NCI-H748 (cell line): ENCODE measurements around the gene IKZF5.

Experiments used
- DNase-seq: peaks from one replicate; lab custom pipeline; 2025; ENCODE audit not compliant: unreplicated experiment; lab: John Stamatoyannopoulos, UW

The IKZF5 gene

GRCh38 chr10:123008355-123009104 lies at the start of gene IKZF5, which contains the start of gene ACADSB:
TSS of gene IKZF5 (minus strand) at chr10:123008795. CDS start at chr10:122998625, 10,170 bp downstream.
TSS of gene ACADSB (plus strand) at chr10:123009006. CDS start at chr10:123009030, 24 bp downstream.
- peak; percentile 95 for DNase-seq

DNA sequence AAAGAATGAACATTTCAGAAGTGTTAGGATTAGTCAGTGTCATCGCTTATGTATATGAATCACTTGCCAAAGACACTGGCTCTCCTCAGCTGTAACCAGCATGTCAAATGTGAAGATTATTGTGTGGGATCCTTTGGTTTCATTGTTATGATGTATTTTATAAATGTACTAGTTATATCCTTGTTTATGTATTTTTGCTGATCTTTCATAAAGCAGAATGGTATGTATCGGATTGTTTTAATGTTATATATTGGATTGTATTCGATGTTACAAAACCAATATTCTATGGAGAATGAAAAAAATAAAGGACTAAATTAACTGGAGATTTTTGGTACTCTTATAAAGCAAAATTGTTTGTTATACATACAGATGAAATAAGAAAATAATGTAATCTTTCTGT lies 49.4 kb upstream of the IKZF5 start:
- no peak for DNase-seq

- no peak for DNase-seq
Measured at GRCh38 chr10:123045961-123046731, 37.6 kb upstream of the IKZF5 start.

- DNase-seq, result peak; percentile 76
Measured at GRCh38 chr10:123044391-123044790, 35.8 kb upstream of the IKZF5 start.

DNA sequence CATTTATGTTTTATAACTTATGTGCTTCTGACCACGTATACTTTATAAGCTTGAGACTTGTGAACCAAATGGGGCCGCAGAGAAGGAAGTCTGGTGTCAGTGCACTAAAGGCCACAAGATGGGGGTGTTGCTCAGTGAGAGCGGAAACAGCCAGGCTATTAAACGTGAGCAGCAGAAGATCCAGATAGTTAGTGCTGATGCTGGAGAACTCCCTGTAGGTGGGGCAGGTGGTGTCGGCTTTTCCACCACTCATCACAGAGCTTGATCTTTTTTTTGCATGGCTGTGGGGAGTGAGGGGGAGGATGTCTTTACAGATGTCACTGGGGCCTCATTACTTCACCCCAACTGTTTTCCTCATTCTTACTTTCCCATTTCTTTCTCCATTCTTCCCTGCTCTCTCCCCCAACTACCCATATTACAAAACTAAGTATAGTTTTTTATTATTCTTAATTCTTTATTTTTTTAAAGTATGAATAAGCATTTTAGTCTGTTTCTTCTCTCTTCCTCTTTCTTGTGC lies 34.9 kb upstream of the IKZF5 start:
- DNase-seq, result peak; percentile 78

DNA sequence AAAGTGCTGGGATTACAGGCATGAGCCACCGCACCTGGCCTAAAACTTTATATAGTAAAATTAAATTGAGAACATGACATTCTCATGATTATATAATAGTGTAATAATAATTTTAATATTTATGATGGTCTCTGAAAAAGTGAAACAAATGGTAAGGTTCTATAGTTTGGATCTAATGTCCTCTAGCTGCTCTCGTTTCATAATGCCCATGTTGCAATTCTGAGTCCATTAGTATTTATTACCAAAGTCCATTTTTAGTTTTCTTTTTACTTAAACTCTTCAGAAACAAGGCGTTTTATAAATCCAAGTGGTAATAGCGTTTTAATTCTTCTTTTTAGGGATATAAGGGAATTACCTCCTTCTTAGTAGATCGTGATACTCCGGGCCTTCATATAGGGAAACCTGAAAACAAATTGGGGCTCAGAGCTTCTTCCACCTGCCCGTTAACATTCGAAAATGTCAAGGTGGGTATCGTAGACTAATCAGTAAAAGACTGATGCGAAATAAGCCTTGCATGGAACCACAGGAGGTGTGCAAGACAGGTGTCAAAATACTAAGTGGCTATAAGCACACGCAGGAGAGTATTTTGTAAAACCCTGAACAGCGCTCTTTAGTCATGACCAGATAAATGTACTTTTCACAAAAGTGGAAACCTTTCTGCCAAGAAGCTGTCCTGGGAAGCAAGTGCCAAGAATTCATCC lies 34.3 kb upstream of the IKZF5 start:
- DNase-seq, result no peak

DNA sequence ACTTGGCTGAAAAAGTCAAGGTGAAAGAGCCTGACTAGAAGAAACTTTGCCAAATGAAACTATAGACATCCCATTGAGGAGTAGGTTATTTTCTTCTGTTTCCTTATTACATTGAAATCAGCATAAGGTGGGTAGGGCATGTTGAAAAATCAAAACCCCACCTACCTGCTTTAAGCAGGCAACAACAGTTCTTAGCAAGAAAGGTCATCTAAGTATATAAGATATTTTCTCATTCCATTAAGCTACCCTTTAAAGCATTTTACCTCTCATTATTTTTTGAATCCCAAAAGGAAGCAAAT lies 31.0 kb upstream of the IKZF5 start:
- DNase-seq, result no peak

GRCh38 chr10:123038782-123039631 lies 30.4 kb upstream of the IKZF5 start:
- DNase-seq, result no peak

DNA sequence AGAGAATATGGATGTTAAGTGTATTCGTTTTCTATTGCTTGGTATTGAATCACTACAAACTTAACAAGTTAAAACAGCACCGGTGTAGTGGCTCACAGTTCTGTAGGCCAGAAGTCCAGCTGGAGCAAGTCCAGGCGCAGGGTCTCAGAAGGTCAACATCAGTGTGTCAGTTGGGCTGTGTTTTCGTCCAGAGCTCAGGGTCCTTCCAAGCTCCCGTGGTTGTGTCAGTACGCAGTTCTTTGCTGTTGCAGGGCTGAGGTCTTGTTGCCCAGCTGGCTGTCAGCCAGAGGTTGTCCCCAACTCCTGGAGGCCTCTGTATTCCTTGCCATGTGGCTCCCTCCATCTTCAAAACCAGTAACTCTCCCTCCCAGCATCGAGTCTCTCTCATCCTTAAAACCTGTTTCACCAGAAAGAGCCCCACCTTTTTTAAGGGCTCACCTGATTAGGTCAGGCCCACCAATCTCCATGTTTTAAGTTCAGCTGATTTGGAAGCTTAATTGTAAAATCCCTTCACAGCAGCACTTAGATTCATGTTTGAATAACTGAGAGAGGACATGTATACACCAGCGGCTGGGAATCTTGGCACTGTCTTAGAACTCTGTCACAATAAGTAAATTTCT lies 27.0 kb upstream of the IKZF5 start:
- DNase-seq, result no peak

DNA sequence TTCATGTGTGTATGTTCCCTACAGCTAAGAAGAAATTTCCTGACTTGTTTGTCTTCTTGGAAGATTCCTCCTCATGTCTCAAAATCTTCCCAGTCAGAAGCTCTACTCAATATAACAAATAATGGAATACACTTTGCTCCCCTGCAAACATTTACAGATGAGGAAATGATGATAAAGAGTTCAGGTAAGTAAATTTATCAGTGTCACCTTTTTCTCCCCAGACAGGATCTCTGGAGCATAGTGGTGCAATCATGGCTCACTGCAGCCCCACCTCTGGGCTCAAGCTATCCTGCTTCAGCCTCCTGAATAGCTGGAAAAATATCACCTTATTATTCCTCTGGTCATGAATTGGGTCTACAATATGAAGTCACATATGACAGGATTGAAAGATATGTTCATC lies 25.7 kb upstream of the IKZF5 start:
- DNase-seq, result no peak

DNA sequence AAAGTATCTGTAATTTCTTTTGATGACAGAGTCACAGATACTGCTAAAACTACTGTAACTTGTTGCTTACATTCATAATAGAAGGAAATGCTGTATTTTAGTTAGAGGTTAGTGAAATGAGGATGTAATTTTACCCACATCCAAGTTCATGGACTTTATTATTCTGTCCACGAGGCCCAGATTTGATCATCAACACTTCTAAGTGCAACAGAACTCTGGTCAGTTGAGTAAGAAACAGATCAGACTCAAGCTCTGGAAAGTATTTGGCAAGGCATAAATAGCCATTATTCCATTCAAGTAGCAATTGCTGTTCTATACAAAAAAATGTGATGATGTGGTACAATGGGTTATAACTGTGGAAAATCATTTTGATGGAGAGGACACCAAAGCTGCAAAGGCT lies 22.5 kb upstream of the IKZF5 start:
- DNase-seq, result no peak

DNA sequence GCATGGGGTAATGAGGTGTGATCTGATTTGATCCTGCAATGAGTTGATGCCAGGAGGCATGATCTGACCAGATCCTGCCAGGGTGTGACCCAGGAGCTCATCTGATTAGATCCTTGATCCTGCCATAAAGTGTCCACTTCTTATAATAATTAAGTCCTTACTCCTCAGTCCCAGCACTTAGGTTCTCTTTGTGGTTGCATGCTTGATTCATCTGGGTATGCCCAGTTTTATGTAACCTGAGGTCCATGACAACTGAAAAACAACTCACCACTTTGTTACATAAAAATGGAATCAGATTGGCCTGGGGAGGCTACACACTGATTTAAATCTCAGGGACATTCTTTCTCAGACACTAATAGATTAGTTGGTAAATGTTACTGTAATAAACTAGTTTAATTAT lies 19.3 kb upstream of the IKZF5 start:
- DNase-seq, result no peak

GRCh38 chr10:123026302-123026701 lies 17.7 kb upstream of the IKZF5 start:
- DNase-seq, result no peak

GRCh38 chr10:123024540-123024939 lies 15.9 kb upstream of the IKZF5 start:
- DNase-seq, result no peak

DNA sequence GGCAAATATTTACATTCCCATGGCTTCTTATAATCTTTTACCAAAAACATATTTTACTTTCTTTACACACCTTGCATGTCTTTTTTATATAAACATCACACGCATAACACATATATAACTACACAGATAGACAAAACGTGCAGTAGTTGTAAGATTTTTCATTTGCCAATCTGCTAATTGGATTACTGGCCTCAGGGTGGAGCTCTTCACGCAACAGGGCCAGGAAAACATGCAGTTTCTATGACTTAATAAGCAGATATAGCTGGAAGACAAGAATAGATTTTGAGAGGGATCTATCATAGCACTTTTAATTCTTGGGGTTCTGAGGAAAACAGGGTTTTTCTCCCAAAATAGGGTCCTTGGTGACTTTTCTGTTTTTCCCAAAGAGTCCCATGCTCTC lies 12.9 kb upstream of the IKZF5 start:
- DNase-seq, result peak; percentile 29

- peak; percentile 54 for DNase-seq
Measured at GRCh38 chr10:123019941-123020703, 11.5 kb upstream of the IKZF5 start.

- DNase-seq, result no peak
Measured at GRCh38 chr10:123019264-123019663, 10.7 kb upstream of the IKZF5 start.

DNA sequence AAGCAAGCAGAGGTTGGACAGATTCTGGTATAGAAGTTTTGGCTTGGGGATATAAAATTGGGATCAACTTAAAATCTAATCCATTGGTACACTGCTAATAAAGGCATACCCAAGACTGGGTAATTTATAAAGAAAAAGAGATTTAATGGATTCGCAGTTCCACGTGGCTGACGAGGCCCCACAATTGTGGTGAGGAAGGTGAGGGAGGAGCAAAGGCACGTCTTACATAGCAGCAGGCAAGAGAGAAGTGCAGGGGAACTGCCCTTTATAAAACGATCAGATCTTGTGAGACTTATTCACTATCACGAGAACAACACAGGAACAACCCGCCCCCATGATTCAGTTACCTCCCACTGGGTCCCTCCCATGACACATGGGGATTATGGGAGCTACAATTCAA lies 9.9 kb upstream of the IKZF5 start:
- DNase-seq, result no peak

- DNase-seq, result no peak
Measured at GRCh38 chr10:123017421-123018165, 9.0 kb upstream of the IKZF5 start.
